Liver (tissue), 9 donors: ENCODE data around the gene DSCAM. TPM values are rescaled to one million over a fixed set of nuclear protein-coding genes. Genes with fewer than 3 reads are reported as not detected.

Source experiments
- DNase-seq: peaks from one replicate; pipeline ENCODE4 v3.0.0-alpha.2; 2017; ENCODE audit warnings: low spot score
- H3K27ac ChIP-seq, 2 donors: one replicate each; pipeline ENCODE4 v1.7.0; 2013; ENCODE audit warnings: inconsistent platforms in 2 of 2, low read length in 2 of 2, control low read depth in 1 of 2, low read depth in 1 of 2, mild to moderate bottlenecking in 1 of 2
- H3K27me3 ChIP-seq, 4 donors: one replicate each; pipeline versions ENCODE4 v1.6.1 to v1.7.0; 2013; ENCODE audit warnings: low read length in 3 of 4, inconsistent platforms in 1 of 4, mild to moderate bottlenecking in 1 of 4, moderate library complexity in 1 of 4; ENCODE audit not compliant: control insufficient read depth in 4 of 4, insufficient read depth in 4 of 4
- H3K36me3 ChIP-seq, 4 donors: one replicate each; pipeline versions ENCODE4 v1.6.1 to v1.7.0; 2013; ENCODE audit warnings: low read length in 3 of 4, mild to moderate bottlenecking in 3 of 4, low read depth in 1 of 4, moderate library complexity in 1 of 4; ENCODE audit not compliant: control insufficient read depth in 4 of 4, insufficient read depth in 3 of 4
- H3K4me1 ChIP-seq, 4 donors: one replicate each; pipeline versions ENCODE4 v1.6.1 to v1.7.0; 2013; ENCODE audit warnings: low read length in 3 of 4, mild to moderate bottlenecking in 3 of 4, moderate library complexity in 1 of 4; ENCODE audit not compliant: control insufficient read depth in 4 of 4, insufficient read depth in 4 of 4
- H3K4me3 ChIP-seq, 3 donors: one replicate each; pipeline versions ENCODE4 v1.6.1 to v1.7.0; 2013; ENCODE audit warnings: low read length in 3 of 3, control low read depth in 1 of 3, low read depth in 1 of 3, mild to moderate bottlenecking in 1 of 3
- H3K9ac ChIP-seq, 2 donors: one replicate each; pipeline ENCODE4 v1.7.0; 2013; ENCODE audit warnings: low read length in 2 of 2, mild to moderate bottlenecking in 2 of 2, moderate library complexity in 2 of 2, control low read depth in 1 of 2, low read depth in 1 of 2
- H3K9me3 ChIP-seq, 4 donors: one replicate each; pipeline versions ENCODE4 v1.6.1 to v1.7.0; 2013; ENCODE audit warnings: low read length in 3 of 4; ENCODE audit not compliant: control insufficient read depth in 4 of 4
- ATF3 ChIP-seq: IDR thresholded peaks from 2 replicates; pipeline ENCODE4 v1.6.1; 2016; ENCODE audit warnings: antibody characterized with exemption
- CTCF ChIP-seq: fragments of 150-350 bp; IDR thresholded peaks from 2 replicates; pipeline ENCODE4 v1.5.1; 2017; ENCODE audit warnings: improper control_type of control experiment, low read depth, low read length; ENCODE audit not compliant: missing input control
- FOXA1 ChIP-seq: IDR thresholded peaks from 2 replicates; pipeline ENCODE4 v1.6.1; 2016; ENCODE audit warnings: antibody characterized with exemption
- FOXA2 ChIP-seq: IDR thresholded peaks from 2 replicates; pipeline ENCODE4 v1.6.1; 2016; ENCODE audit warnings: antibody characterized with exemption
- GABPA ChIP-seq, 2 donors: IDR thresholded peaks in 1 of 2; conservative IDR thresholded peaks in 1 of 2; 2 replicates each; pipeline ENCODE4 v1.6.1; 2016; ENCODE audit warnings: antibody characterized with exemption in 2 of 2, mild to moderate bottlenecking in 1 of 2, moderate library complexity in 1 of 2
- HNF4A ChIP-seq, 2 donors: conservative IDR thresholded peaks; 2 replicates each; pipeline ENCODE4 v1.6.1; 2016; ENCODE audit warnings: antibody characterized with exemption in 2 of 2, mild to moderate bottlenecking in 2 of 2
- HNF4G ChIP-seq: IDR thresholded peaks from 2 replicates; pipeline ENCODE4 v1.6.1; 2016; ENCODE audit warnings: antibody characterized with exemption
- MAX ChIP-seq: IDR thresholded peaks from 2 replicates; pipeline ENCODE4 v1.6.1; 2016; ENCODE audit warnings: antibody characterized with exemption
- NR2F2 ChIP-seq: IDR thresholded peaks from 2 replicates; pipeline ENCODE4 v1.6.1; 2016; ENCODE audit warnings: antibody characterized with exemption
- RAD21 ChIP-seq, 2 donors: IDR thresholded peaks; 2 replicates each; pipeline ENCODE4 v1.6.1; 2016; ENCODE audit warnings: antibody characterized with exemption in 2 of 2, mild to moderate bottlenecking in 2 of 2
- RXRA ChIP-seq, 2 donors: IDR thresholded peaks; 2 replicates each; pipeline ENCODE4 v1.6.1; 2017 to 2018; ENCODE audit warnings: antibody characterized with exemption in 2 of 2, mild to moderate bottlenecking in 1 of 2
- WGBS: extraction: QIAGEN DNeasy Blood & Tissue Kit; methylation state at CpG from one replicate; pipeline ENCODE4 v1.1.7; 2013; 5-methylcytosine and 5-hydroxymethylcytosine counted together
- polyA plus RNA-seq, 2 donors: library from polyadenylated mRNA; stranded (reverse) in 1 of 2; unstranded in 1 of 2; fragments of 200-250 nt in 1 of 2; fragments of >200 nt in 1 of 2; fragmentation: Nextera tagmentation in 1 of 2; extraction: Ambion mirVana in 1 of 2; gene quantifications; one replicate each; pipeline versions ENCODE4 v1.2.1 to v1.2.3, GENCODE V29; 2013 to 2015
- total RNA-seq, 2 donors: library from RNA; depleted of rRNA; stranded (reverse); fragments of >200 nt; gene quantifications; one replicate each; pipeline ENCODE4 v1.2.3, GENCODE V29; 2014
- TF ChIP-seq, protein P1 (sequence below): IDR thresholded peaks from 2 replicates; pipeline ENCODE4 v1.6.1; 2016; ENCODE audit warnings: antibody characterized with exemption
- donor health status: healthy.
- donor health status: healthy.
- donor health status: healthy.
- donor health status: healthy.
- donor health status: healthy.

Gene DSCAM
- total and polyA plus RNA-seq, 4 donors: 0.02 to 0.23 (median 0.10) TPM

DNA sequence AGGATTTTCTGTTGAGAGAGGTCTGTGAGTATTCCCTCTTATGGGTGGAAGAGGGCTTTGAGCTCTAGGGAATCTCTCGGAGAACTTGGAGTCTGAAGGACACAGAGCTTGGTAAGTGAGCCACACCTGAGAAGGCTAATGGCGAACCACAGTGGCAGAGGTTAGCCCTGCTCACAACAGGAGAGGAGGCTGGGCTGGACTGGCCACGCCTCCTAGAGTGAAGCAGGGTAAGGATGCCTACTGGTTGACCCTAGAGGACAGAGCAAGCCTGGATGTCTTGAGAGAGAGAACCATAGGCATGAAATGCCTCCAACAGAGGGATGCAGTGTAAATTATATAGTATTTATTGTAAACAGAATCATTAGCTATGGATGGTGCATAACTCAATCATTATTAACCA, 747.1 kb downstream of the DSCAM start:
- Histone ChIP-seq H3K9me3 (no peaks in the 10 kb centered on the region), H3K36me3 (no peaks in the 10 kb centered on the region), H3K9ac (no peak overlapping the region), H3K27me3 (no peaks in the 10 kb centered on the region), H3K4me1 (no peaks in the 10 kb centered on the region), H3K4me3 (no peak overlapping the region), H3K27ac (no peak overlapping the region)
- DNase-seq: no peak
- 66% methylated on average over 3 of the region's 3 CpGs for WGBS
- TF ChIP-seq FOXA2 (no peak), NR2F2 (no peak), CTCF (no peak), HNF4G (no peak), MAX (no peak), ATF3 (no peak), HNF4A (conservative IDR thresholded peaks at IDR 0.05) (no peak)
- TF ChIP-seq, protein P1, sequence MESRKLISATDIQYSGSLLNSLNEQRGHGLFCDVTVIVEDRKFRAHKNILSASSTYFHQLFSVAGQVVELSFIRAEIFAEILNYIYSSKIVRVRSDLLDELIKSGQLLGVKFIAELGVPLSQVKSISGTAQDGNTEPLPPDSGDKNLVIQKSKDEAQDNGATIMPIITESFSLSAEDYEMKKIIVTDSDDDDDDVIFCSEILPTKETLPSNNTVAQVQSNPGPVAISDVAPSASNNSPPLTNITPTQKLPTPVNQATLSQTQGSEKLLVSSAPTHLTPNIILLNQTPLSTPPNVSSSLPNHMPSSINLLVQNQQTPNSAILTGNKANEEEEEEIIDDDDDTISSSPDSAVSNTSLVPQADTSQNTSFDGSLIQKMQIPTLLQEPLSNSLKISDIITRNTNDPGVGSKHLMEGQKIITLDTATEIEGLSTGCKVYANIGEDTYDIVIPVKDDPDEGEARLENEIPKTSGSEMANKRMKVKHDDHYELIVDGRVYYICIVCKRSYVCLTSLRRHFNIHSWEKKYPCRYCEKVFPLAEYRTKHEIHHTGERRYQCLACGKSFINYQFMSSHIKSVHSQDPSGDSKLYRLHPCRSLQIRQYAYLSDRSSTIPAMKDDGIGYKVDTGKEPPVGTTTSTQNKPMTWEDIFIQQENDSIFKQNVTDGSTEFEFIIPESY: no peak

DNA sequence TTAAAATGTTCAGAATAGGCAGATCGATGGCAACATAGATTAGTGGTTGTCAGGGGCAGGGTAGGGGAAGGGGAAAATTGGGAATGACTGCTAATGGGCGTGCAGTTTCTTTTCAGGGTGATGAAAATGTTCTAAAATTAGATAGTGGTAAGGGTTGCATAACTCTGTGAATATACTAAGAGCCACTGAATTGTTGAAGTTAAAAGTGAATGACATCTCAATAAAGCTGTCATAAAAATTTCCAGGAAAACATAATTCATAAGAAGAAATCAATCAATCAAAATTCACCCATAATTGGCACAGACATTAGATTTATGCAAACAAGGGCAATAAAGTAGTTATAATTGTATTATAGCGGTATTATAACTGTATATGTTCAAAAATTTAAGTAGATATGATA, 751.5 kb downstream of the DSCAM start:
- TF ChIP-seq HNF4G: no peak
- no peak for TF ChIP-seq ATF3
- no peak for TF ChIP-seq NR2F2
- no peak for TF ChIP-seq HNF4A (conservative IDR thresholded peaks at IDR 0.05)
- TF ChIP-seq GABPA (IDR thresholded peaks at IDR 0.05 in 1 of 2, conservative IDR thresholded peaks at IDR 0.05 in 1 of 2): no peak
- no peak for TF ChIP-seq RAD21 (IDR thresholded peaks at IDR 0.05)
- no peak for TF ChIP-seq RXRA (IDR thresholded peaks at IDR 0.05)
- TF ChIP-seq, protein P1: no peak
- TF ChIP-seq FOXA1: no peak
- WGBS: 68% methylated on average over 3 of the region's 3 CpGs

More for the DNA sequence above, 751.5 kb downstream of the DSCAM start:
- H3K4me3 ChIP-seq: no peak overlapping the region
- H3K36me3 ChIP-seq: no peaks in the 10 kb centered on the region
- DNase-seq: no peak
- no peaks in the 10 kb centered on the region for H3K9me3 ChIP-seq
- no peaks in the 10 kb centered on the region for H3K27me3 ChIP-seq
- no peak overlapping the region for H3K9ac ChIP-seq
- no peak overlapping the region for H3K27ac ChIP-seq
- no peaks in the 10 kb centered on the region for H3K4me1 ChIP-seq
